Measurements from ENCODE around the gene ARID1B.
A peak's percentile ranks its signal among the peaks of the same experiment; 100 is the strongest.

ARID1B gene

GRCh38 chr6:156822747-156823206 is 45.6 kb downstream of the ARID1B start:
- Mint-ChIP-seq H3K4me3 (no peak overlapping the region), H3K36me3 (no peaks in the 10 kb centered on the region), H3K27ac (no peak overlapping the region), H3K9me3 (no peaks in the 10 kb centered on the region), H3K4me1 (peaks cover 81% of the 10 kb centered on the region)
- DNase-seq (ENCODE audit: low spot score in 2 of 2): no peak
- peak; percentile 43 for ATAC-seq

- ATAC-seq (no peak), DNase-seq (ENCODE audit: low spot score in 2 of 2) (no peak)
- Mint-ChIP-seq H3K9me3 (no peaks in the 10 kb centered on the region), H3K4me1 (peaks cover 83% of the 10 kb centered on the region), H3K36me3 (peaks cover 9% of the 10 kb centered on the region), H3K27ac (peak overlapping the region; percentile 52), H3K4me3 (no peak overlapping the region)
Observed at GRCh38 chr6:156824142-156824541, 47.0 kb downstream of the ARID1B start.

GRCh38 chr6:156825475-156825874 is 48.3 kb downstream of the ARID1B start:
- H3K4me1 Mint-ChIP-seq: peaks cover 72% of the 10 kb centered on the region
- no peaks in the 10 kb centered on the region for H3K9me3 Mint-ChIP-seq
- no peak for DNase-seq (ENCODE audit: low spot score in 2 of 2)
- peak overlapping the region; percentile 58 for H3K27ac Mint-ChIP-seq
- H3K4me3 Mint-ChIP-seq: no peak overlapping the region
- H3K36me3 Mint-ChIP-seq: peaks cover 21% of the 10 kb centered on the region
- no peak for ATAC-seq

- H3K9me3 Mint-ChIP-seq: no peaks in the 10 kb centered on the region
- H3K4me1 Mint-ChIP-seq: peaks cover 69% of the 10 kb centered on the region
- H3K36me3 Mint-ChIP-seq: peaks cover 21% of the 10 kb centered on the region
- H3K4me3 Mint-ChIP-seq: no peak overlapping the region
- H3K27ac Mint-ChIP-seq: peak overlapping the region; percentile 64
- ATAC-seq (no peak), DNase-seq (ENCODE audit: low spot score in 2 of 2) (no peak)
Observed at GRCh38 chr6:156826290-156826955, 49.2 kb downstream of the ARID1B start.

GRCh38 chr6:156827382-156827781 is 50.2 kb downstream of the ARID1B start:
- Mint-ChIP-seq H3K9me3 (no peaks in the 10 kb centered on the region), H3K4me1 (peaks cover 67% of the 10 kb centered on the region), H3K4me3 (no peak overlapping the region), H3K27ac (peak overlapping the region; percentile 64), H3K36me3 (peaks cover 21% of the 10 kb centered on the region)
- ATAC-seq (no peak), DNase-seq (ENCODE audit: low spot score in 2 of 2) (no peak)

GRCh38 chr6:156828280-156828703 is 51.1 kb downstream of the ARID1B start:
- DNase-seq (ENCODE audit: low spot score in 2 of 2) (peak in 1 of 2 donors; percentile 56), ATAC-seq (peak; percentile 100)
- Mint-ChIP-seq H3K4me3 (peak overlapping the region; percentile 16), H3K36me3 (peaks cover 21% of the 10 kb centered on the region), H3K27ac (peak overlapping the region; percentile 10), H3K4me1 (peaks cover 64% of the 10 kb centered on the region), H3K9me3 (no peaks in the 10 kb centered on the region)

- Mint-ChIP-seq H3K4me1 (peaks cover 49% of the 10 kb centered on the region), H3K36me3 (peaks cover 21% of the 10 kb centered on the region)
Observed at GRCh38 chr6:156830126-156830525, 52.9 kb downstream of the ARID1B start.

GRCh38 chr6:156832231-156832647 is 55.1 kb downstream of the ARID1B start:
- peaks cover 39% of the 10 kb centered on the region for H3K4me1 Mint-ChIP-seq
- DNase-seq (ENCODE audit: low spot score in 2 of 2): no peak
- H3K27ac Mint-ChIP-seq: peak overlapping the region; percentile 6
- no peak overlapping the region for H3K4me3 Mint-ChIP-seq
- H3K36me3 Mint-ChIP-seq: peaks cover 29% of the 10 kb centered on the region
- H3K9me3 Mint-ChIP-seq: no peaks in the 10 kb centered on the region
- no peak for ATAC-seq

More at GRCh38 chr6:156830126-156830525, 52.9 kb downstream of the ARID1B start:
- Mint-ChIP-seq H3K27ac (no peak overlapping the region), H3K9me3 (no peaks in the 10 kb centered on the region), H3K4me3 (no peak overlapping the region)
- ATAC-seq (no peak), DNase-seq (ENCODE audit: low spot score in 2 of 2) (no peak)

GRCh38 chr6:156832669-156833068 is 55.5 kb downstream of the ARID1B start:
- DNase-seq (ENCODE audit: low spot score in 2 of 2) (no peak), ATAC-seq (no peak)
- peak overlapping the region; percentile 6 for H3K27ac Mint-ChIP-seq
- no peak overlapping the region for H3K4me3 Mint-ChIP-seq
- peaks cover 34% of the 10 kb centered on the region for H3K4me1 Mint-ChIP-seq
- H3K9me3 Mint-ChIP-seq: no peaks in the 10 kb centered on the region
- H3K36me3 Mint-ChIP-seq: peaks cover 29% of the 10 kb centered on the region

GRCh38 chr6:156833755-156834154 is 56.6 kb downstream of the ARID1B start:
- Mint-ChIP-seq H3K36me3 (peaks cover 23% of the 10 kb centered on the region), H3K4me3 (no peak overlapping the region), H3K27ac (no peak overlapping the region), H3K9me3 (no peaks in the 10 kb centered on the region), H3K4me1 (peaks cover 26% of the 10 kb centered on the region)
- ATAC-seq (no peak), DNase-seq (ENCODE audit: low spot score in 2 of 2) (no peak)

GRCh38 chr6:156839129-156839528 is 62.0 kb downstream of the ARID1B start:
- no peak for DNase-seq (ENCODE audit: low spot score in 2 of 2)
- Mint-ChIP-seq H3K9me3 (no peaks in the 10 kb centered on the region), H3K4me3 (no peak overlapping the region), H3K27ac (no peak overlapping the region), H3K4me1 (peaks cover 50% of the 10 kb centered on the region), H3K36me3 (peaks cover 12% of the 10 kb centered on the region)
- ATAC-seq: no peak

- ATAC-seq: no peak
- Mint-ChIP-seq H3K4me3 (no peak overlapping the region), H3K9me3 (no peaks in the 10 kb centered on the region), H3K36me3 (peaks cover 12% of the 10 kb centered on the region), H3K4me1 (peaks cover 55% of the 10 kb centered on the region), H3K27ac (peak overlapping the region; percentile 82)
- no peak for DNase-seq (ENCODE audit: low spot score in 2 of 2)
Observed at GRCh38 chr6:156839591-156840001, 62.4 kb downstream of the ARID1B start.

GRCh38 chr6:156840136-156840535 is 63.0 kb downstream of the ARID1B start:
- no peak for ATAC-seq
- Mint-ChIP-seq H3K4me3 (no peak overlapping the region), H3K4me1 (peaks cover 60% of the 10 kb centered on the region), H3K36me3 (peaks cover 12% of the 10 kb centered on the region), H3K27ac (peak overlapping the region; percentile 82), H3K9me3 (no peaks in the 10 kb centered on the region)
- DNase-seq (ENCODE audit: low spot score in 2 of 2): no peak

- ATAC-seq (peak; percentile 55), DNase-seq (ENCODE audit: low spot score in 2 of 2) (no peak)
- Mint-ChIP-seq H3K4me1 (peaks cover 65% of the 10 kb centered on the region), H3K4me3 (no peak overlapping the region), H3K9me3 (no peaks in the 10 kb centered on the region), H3K27ac (peak overlapping the region; percentile 82), H3K36me3 (peaks cover 12% of the 10 kb centered on the region)
Observed at GRCh38 chr6:156840606-156841005, 63.4 kb downstream of the ARID1B start.

- Mint-ChIP-seq H3K9me3 (no peaks in the 10 kb centered on the region), H3K27ac (no peak overlapping the region), H3K4me3 (no peak overlapping the region), H3K36me3 (peaks cover 5% of the 10 kb centered on the region), H3K4me1 (peaks cover 67% of the 10 kb centered on the region)
- ATAC-seq (no peak), DNase-seq (ENCODE audit: low spot score in 2 of 2) (no peak)
Observed at GRCh38 chr6:156841508-156841907, 64.3 kb downstream of the ARID1B start.

- Mint-ChIP-seq H3K27ac (peak overlapping the region; percentile 50), H3K36me3 (peaks cover 12% of the 10 kb centered on the region), H3K4me1 (peaks cover 79% of the 10 kb centered on the region), H3K4me3 (no peak overlapping the region), H3K9me3 (no peaks in the 10 kb centered on the region)
- DNase-seq (ENCODE audit: low spot score in 2 of 2) (no peak), ATAC-seq (no peak)
Observed at GRCh38 chr6:156842598-156843250, 65.5 kb downstream of the ARID1B start.

Measured in stimulated activated effector memory CD8-positive, alpha-beta T cell treated with anti-CD3 and anti-CD28 coated beads, Interleukin-12 subunit alpha, Interleukin-12 subunit beta, amount 100 ng/mL, for 72 hours (primary cell).